HG03469 (cell line): ENCODE measurements around the gene ITGA11.

Experiments used
- ATAC-seq: cut with Tn5 transposase; IDR thresholded peaks from one replicate; pipeline ENCODE4 v1.9.1; 2021; ENCODE audit warnings: mild to moderate bottlenecking, moderate library complexity, moderate number of reproducible peaks; ENCODE audit not compliant: unreplicated experiment

ITGA11 gene, protein sequence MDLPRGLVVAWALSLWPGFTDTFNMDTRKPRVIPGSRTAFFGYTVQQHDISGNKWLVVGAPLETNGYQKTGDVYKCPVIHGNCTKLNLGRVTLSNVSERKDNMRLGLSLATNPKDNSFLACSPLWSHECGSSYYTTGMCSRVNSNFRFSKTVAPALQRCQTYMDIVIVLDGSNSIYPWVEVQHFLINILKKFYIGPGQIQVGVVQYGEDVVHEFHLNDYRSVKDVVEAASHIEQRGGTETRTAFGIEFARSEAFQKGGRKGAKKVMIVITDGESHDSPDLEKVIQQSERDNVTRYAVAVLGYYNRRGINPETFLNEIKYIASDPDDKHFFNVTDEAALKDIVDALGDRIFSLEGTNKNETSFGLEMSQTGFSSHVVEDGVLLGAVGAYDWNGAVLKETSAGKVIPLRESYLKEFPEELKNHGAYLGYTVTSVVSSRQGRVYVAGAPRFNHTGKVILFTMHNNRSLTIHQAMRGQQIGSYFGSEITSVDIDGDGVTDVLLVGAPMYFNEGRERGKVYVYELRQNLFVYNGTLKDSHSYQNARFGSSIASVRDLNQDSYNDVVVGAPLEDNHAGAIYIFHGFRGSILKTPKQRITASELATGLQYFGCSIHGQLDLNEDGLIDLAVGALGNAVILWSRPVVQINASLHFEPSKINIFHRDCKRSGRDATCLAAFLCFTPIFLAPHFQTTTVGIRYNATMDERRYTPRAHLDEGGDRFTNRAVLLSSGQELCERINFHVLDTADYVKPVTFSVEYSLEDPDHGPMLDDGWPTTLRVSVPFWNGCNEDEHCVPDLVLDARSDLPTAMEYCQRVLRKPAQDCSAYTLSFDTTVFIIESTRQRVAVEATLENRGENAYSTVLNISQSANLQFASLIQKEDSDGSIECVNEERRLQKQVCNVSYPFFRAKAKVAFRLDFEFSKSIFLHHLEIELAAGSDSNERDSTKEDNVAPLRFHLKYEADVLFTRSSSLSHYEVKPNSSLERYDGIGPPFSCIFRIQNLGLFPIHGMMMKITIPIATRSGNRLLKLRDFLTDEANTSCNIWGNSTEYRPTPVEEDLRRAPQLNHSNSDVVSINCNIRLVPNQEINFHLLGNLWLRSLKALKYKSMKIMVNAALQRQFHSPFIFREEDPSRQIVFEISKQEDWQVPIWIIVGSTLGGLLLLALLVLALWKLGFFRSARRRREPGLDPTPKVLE

DNA sequence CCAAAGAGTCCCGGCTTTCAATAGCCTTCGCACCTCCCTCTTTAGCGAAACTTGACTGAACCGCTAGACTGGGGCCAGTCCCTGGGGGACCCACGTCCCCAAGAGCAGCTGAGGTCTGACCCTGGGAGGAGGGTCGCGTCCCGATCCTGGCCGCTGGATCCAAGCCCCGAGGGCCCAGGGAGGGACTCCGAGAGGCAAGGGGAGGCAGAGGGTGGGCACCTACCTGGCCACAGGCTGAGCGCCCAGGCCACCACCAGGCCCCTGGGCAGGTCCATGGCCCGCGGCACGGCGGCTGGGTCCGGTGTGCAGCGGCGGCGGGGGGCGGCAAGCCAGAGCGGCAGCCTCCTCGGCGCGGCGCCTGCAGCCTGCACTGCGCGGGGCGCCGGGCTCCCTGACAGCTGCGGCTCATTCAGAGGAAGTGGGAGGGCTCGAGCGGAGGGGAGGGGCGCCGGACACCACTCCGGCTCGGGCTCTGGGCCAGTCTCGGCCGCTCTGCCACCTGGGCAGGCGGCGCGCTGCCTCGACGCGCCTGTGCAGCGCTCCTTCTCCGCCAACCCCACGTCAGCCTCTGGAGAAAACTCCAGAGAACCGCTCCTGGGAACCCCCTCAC, at the start of gene ITGA11:
Gene ITGA11 (minus strand): TSS at position 372 of the 610 bp plus-strand sequence. CDS start 97 bp downstream, at position 275.
- no peak for ATAC-seq

DNA sequence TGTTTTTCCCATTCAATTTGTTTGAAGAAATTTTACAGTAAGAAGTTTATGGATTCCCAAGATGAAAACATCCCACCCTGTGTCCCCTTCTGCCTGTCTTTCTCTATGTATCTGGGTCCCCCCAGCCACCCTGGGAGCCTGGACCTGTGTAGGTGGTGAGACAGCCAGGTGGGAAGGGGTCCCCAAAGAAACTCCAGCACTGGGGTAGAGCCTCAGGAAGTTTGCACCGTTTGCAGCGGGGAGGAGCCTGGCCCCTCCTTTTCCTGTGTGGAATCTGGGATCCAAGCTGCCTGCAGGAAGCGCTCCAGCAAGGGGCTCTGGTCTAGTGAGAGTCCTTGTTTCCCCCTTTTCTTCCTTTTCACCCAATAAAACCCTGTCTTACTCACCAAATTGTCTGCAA, 49.4 kb upstream of the ITGA11 start:
- ATAC-seq: no peak

DNA sequence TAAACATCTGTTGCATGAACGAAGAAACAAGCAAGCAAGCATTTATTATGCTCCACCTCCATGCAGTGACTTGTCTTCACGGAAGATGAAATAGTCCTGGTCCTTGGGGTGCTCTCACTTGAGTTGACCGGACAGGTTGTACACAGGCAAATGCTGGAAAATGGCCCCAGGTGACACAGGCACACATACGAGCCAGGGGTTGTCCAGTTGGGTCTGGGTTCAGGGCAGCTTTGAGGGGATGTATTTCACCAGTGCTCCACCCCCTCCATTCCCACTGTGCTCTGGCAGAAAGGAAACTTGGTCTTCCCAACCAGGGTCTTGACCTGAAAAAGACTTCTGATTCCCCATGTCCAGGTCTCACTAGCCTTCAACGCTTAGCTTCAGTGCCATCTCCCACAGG, 48.3 kb upstream of the ITGA11 start:
- no peak for ATAC-seq

DNA sequence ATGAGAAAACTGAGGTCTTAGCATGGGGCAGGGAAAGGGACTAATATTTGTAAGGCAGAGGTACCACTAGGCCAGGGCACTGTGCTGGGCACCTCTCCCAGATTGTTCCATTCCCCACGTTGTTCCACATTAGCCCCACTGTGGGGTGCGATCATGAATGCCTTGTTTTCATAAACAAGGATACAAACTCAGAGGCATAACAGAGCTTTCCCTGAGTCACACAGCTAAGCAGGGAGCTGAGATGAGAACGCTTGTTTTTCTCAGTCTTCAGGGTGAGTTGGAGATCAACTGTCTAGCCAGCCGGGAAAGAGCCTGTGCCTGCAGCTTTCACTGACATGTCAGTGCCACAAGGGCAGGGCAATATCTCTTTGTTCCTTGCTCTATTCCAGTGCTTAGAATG, 47.9 kb upstream of the ITGA11 start:
- no peak for ATAC-seq

DNA sequence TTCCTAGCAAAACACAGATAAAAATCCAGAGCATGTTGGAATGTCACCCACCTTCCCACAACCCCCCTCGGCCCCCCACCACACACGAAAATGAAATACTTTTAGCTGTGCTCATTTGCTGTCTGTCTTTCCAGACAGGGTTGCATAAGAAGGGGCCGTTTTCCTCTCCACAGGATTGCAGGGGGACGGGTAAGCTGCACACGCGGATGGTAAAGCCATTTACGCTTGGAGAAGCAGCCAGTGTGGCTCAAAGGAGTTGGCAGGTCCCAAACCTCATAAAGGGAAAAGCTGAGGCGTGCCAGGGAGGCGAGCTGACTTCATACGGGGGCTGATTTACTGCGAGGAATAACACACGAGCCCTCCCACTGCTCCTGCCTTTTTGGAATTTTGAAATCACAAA, 47.4 kb upstream of the ITGA11 start:
- no peak for ATAC-seq

DNA sequence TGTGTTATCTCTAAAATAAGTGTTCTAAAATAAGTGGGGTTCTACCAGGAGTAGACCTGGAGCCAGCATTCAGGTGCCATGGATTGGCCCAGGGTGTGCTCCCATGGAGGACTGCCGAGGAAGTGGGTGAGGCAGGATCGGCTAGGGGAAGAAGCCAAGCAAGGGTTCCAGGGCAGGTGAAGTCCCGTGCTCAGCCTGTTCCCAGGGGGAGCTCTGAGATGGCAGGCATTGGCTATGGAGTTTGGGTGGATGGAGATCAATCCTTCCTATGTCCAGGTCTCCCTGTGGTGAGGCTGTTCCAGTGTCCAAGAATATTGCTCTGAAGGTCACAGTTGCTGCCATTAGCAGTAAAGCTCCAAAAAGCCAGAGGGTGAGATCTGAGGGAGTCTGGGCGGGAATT, 46.9 kb upstream of the ITGA11 start:
- ATAC-seq: no peak

DNA sequence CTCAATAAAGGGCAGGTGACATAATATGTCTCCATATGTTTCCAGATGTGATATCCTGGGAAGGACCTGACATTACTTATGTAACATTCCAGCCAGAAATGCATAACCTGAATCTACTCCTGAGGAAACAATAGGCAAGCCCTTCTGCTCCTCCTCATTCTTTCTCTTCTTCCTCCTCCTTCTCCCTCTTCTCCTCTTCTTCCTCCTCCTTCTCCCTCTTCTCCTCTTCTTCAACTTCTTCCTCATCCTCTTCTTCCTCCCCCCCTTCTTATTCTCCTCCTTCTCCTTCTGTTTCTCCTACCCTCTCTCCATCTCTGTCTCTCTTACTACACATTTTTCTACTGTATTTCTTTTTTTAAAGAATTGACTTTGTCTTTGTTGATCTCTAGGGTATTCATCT, 43.5 kb upstream of the ITGA11 start:
- ATAC-seq: no peak

DNA sequence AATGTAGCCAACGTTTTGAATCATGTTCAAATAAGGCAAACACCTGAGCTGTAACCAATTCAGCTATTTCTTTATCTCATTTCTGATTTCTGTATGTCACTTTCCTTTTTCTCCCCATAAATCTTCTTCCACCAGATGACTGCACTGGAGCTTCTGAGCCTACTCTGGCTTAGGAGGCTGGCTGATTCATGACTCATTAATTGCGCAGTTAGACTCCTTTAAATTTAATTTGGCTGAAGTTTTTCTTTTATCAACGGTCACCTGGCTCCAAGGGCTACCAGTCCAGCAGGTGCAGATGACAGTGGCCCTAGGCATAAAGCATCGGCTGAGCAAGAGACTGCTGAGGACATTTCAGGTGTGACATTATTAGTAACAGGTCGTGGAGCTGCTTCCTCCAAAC, 39.6 kb upstream of the ITGA11 start:
- ATAC-seq: no peak

DNA sequence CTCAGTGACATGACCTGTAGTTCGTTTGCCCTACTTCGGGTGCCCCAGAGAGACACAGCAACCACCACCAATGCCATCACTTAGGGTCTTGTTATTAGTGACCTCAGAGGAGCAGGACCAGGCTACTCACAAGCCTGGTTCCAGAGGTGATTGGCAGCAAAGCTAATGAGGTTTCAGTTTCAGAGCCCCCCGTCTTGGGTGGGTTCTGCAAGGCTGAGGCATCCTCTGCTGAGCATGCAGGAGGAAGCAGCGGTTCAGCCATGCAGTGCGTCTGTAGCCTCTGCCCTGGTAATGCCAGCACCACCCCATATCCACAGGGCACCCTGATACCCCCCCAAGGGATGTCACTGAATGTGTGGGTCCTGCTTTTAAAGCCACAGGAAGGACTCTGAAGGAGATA, 39.0 kb upstream of the ITGA11 start:
- ATAC-seq: no peak

DNA sequence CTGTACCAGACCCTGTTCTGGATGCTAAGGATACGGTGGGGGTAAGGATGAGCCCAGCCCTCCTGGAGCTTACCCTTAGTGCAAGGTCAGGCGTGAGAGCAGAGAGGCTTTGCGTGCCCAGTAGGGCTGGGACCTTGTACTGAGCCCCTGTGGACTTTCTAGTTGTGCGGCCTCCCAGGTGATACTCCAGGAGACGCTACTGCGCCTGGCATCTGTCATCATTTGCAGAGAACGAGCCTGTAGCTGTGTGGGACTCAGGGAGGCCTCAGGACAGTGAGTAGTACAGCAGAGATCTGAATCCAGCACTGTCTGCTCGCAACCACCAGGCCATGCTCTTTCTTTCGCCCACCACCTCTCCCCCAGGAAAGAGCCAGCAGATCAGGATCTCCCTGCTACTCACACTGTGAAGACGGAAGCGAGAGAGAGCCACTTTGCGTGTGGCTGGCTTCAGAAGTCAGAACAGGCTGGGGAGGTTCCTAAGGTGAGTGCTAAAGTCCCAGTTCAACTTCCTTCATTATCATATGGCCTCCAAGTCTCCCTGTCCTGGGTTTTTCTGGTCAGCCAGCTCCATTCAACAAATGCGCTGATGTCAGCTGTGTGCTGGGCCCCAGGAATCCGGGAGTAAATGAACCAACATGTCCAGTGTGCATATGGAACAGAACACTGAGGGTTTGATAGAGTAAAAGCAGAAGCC, 38.2 kb upstream of the ITGA11 start:
- no peak for ATAC-seq

DNA sequence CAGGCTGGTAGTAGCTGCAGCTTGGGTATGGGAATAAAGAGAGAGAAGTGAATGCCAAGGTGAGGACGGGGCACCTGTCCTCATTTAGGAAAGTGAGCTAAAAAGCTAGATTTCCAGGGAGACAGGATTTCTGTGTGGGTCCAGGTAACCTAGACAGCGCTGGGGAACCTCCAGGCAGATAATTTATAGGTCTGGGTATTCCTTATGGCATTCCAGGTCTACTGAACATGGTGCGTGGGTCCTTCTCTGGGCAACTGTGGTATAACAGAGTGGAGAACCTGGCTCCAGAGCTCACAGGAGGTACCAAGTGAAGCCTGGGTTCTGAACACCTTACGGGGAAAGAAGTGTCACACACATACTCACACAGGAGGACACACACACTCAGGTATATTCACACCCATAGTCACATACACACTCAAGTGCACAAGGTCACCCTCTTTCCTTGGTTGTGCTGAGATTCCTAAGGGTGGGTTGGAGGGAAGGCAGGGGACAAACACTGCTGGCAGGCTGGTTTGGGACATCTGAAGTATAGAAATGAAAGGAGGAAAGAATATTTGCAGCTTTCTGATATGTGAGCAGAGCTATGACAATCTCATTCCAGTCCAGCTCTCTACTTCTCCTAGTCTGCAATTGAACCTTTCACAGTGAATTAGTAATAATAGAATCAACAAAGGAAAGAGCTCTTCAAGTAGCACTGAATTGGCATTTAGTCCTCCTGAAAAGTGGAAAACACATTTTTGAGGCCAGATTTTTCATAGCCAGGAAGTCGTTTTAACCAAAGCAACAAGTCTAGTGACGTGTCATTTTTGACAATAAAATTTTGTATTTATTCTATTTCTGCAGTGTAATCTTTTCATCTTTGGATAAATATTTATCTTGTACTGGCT, 37.4 kb upstream of the ITGA11 start:
- ATAC-seq: no peak

DNA sequence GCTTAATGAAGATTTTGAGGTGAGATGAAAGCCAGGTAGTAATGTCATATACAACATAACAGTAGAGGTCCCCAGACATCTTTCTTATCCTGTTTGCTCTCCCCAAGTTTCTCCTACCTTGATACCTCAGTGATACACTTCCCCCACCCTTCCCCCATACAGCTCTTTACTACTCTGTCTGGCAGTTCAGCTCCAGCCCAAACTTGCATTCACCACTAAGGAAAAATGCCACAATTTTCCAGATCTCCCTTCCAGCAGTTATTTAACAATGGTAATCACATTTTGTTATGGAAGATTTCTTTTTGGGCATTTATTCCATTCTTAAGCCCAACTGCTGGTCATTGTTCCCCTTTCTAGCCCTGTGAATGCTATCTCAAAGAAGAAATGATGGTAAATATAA, 34.9 kb upstream of the ITGA11 start:
- ATAC-seq: no peak

DNA sequence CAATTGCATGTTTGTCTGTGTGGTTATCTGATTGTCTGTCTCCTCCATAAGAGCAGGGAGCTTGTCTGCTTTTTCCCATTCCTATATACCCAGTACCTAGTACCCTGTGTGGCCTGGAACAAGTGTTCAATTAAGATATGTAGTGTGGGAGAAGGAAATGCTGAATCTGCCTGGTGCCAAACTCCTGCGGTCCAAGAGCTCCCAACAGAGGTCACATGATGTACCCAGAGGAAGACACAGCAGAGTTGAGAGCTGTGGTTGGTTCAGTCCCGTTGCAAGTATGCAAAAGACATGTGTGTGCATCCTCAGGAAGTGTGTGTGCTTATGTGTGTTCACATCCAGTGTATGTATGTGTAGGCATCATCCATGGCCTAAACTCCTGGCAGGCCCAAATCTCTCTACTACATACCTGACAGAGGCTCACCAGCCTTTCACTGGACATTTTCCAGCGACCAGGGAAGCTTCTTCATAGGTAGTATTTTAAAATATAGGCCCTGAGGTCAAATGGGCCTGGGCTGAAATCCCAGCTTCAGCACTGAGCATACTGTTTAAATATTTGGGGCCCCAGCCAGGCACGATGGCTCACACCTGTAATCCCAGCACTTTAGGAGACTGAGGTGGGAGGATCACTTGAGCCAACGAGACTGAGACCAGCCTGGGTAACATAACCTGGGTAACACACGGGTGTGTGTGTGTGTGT, 34.0 kb upstream of the ITGA11 start:
- ATAC-seq: no peak

DNA sequence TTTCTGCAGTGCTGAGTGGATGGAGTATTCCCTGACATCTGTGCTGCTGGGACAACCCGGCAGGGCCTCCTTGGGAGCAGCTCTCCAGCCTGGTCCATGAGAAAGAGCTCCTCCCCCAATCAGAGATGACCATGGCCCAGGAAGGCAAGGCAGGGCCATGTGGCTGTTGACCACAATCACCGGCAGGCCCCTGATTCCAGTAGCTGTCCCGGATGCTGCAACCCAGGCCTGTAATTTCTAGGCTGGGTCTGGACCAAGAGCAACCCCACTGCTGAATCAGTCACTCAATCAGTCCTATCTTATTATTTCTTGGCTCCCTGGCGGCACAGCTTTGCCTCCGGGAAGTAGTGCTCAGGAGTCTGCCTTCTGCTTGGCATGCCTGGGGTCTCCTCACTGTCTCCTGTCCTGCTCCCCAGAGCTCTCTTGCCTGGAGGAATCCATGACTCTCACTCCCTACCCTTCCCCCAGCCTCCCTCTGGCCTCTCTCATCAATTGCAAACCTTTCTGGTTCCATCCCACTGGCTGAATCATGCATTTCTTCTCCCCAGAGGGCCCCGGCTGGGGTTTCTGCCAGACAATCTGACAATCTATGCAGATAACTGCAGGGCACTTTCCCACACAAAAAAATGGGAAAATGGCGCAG, 32.6 kb upstream of the ITGA11 start:
- no peak for ATAC-seq

DNA sequence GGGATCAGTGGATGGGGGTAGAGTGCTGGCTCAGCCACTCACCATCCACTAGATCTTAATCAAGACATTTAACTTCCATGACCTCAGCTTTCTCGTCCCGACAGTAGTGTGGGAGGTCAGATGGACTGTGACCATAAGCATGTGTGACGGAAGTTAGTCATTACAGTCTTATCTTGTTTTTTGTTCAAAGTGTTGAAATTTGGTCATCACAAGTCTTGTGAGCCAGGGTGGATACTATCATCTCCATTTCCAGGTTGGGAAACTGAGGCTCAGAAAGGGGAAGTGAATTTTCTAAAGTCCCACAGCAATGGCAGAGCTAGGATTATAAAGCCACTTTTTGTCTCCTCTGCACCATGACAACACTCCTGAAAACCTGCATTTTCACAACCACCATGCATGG, 32.0 kb upstream of the ITGA11 start:
- ATAC-seq: no peak

DNA sequence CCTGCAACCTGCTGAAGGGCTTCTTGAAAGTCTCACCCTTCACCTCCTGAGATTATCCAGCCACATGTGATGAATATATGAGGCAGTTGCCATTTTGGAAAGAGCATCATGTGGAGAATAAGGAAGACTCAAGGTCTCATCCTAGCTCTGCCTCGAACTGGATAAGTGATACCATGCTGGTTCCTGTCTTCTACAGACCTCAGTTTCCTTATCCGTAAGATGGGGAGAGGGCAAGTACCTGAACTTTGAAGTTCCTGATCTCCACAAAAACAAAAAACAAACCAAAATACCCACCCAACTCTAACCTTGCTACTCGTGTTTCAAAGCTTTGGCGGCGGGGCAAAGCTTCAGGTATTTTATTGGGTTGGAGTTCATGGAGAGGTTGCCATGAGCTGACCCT, 31.5 kb upstream of the ITGA11 start:
- no peak for ATAC-seq

DNA sequence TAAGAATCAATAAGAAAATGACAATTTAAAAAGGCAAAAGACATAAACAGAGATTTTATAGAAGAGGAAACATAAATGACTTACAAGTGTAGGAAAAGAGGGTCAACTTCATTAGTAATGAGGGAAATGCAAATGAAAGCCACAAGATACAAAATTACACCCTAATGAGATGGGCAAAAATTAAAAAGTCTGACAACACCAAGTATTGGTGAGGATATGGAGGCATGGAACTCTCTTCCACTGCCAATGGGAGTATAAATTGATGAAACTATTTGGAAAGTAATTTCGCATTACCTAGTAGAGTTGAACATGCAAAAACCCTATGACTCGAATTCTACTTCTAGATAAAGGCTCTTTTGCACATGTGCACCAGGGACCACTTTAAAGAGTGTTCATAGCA, 28.2 kb upstream of the ITGA11 start:
- ATAC-seq: no peak

DNA sequence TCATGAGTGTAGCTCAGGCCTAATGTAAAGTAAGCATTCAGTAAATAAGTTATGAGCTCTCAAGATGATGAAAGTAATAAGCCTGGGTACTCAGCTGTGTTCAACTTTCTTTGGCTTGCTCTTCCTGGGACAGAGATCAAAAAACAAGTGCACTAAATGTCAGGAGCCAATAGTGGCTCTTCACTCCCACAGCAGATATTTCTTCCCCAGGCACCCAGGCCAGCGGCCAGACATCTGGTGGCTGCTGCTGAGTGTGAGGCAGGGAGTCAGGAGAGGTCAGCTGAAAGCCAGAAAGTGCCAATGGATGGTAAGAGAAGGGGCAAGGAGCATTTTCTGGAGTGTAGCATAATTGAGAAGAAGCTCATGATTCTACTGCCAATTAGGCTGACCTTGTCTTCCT, 18.2 kb upstream of the ITGA11 start:
- no peak for ATAC-seq
